HepG2 (cell line): ENCODE results near the gene ZNF22. TPM values are rescaled to one million over a fixed set of nuclear protein-coding genes. Genes with fewer than 3 reads are reported as not detected.

Experiments
- ATAC-seq: fragments of 200-7000 bp; cut with Tn5 transposase; 3 replicates; pipeline ENCODE4 v1.9.1; 2020; ENCODE audit warnings: mild to moderate bottlenecking, moderate library complexity
- BruUV-seq: library from RNA; stranded (reverse); fragments of 400-500 nt; replicated peaks from 2 replicates; lab custom pipeline; 2021; lab: Mats Ljungman, UMichigan
- CTCF ChIA-PET: fragments of 300-600 bp; formaldehyde crosslinking; extraction: SDS; loops from one replicate; lab custom pipeline; 2021; ENCODE audit warnings: low total read pairs, inconsistent platforms, low intra/inter-chr PET ratio; lab: Yijun Ruan, JAX
- POLR2A ChIA-PET: fragments of 350-600 bp; sonication (Branson Sonifier 250); formaldehyde crosslinking; loops from one replicate; lab custom pipeline; 2020; ENCODE audit warnings: antibody characterized with exemption, inconsistent platforms; lab: Yijun Ruan, JAX
- DNase-seq: peaks from one replicate; pipeline ENCODE4 v3.0.0-alpha.2; 2015; ENCODE audit warnings: low spot score
- FAIRE-seq: peaks from 3 replicates; lab custom pipeline; 2011; peaks lifted over from hg19 to GRCh38; lab: Jason Lieb, UNC
- H2AFZ ChIP-seq: one replicate; pipeline ENCODE4 v1.6.1; 2011; ENCODE audit warnings: low read length, inconsistent platforms
- H3K27ac ChIP-seq: fragments of 300-600 bp; 3 replicates; pipeline ENCODE4 v1.8.0; 2011; ENCODE audit warnings: mixed run types, mild to moderate bottlenecking, mixed read lengths, low read length, inconsistent platforms; ENCODE audit not compliant: insufficient read depth; ENCODE audit errors: extremely low read length
- H3K27me3 ChIP-seq, 2 experiments: fragments of 200-600 bp in 1 of 2; 2 replicates in 1 of 2; 3 replicates in 1 of 2; pipeline versions ENCODE4 v1.6.0 to v1.8.0; 2011; ENCODE audit warnings: low read length in 2 of 2, mild to moderate bottlenecking in 2 of 2, moderate library complexity in 2 of 2, inconsistent platforms in 1 of 2; ENCODE audit not compliant: insufficient read depth in 2 of 2, control insufficient read depth in 1 of 2
- H3K36me3 ChIP-seq, 2 experiments: fragments of 200-600 bp in 1 of 2; replicated peaks in 1 of 2; 2 replicates in 1 of 2; 3 replicates in 1 of 2; pipeline versions ENCODE4 v1.5.1 to v1.8.0; 2011; ENCODE audit warnings: low read length in 2 of 2, inconsistent platforms in 1 of 2; ENCODE audit not compliant: insufficient read depth in 2 of 2, control insufficient read depth in 1 of 2
- H3K4me1 ChIP-seq: 2 replicates; pipeline ENCODE4 v1.5.1; 2012; ENCODE audit warnings: low read length, inconsistent platforms; ENCODE audit not compliant: insufficient read depth
- H3K4me2 ChIP-seq: 2 replicates; pipeline ENCODE4 v1.6.0; 2011; ENCODE audit warnings: low read depth, low read length, inconsistent platforms
- H3K4me3 ChIP-seq, 3 experiments: fragments of 200-600 bp in 1 of 3; sonication (generic), shearing (Covaris generic) in 1 of 3; replicated peaks in 1 of 3; 2 replicates each; pipeline ENCODE4 v1.5.1; 2011 to 2016; ENCODE audit warnings: low read length in 3 of 3, inconsistent platforms in 2 of 3, low read depth in 2 of 3, mild to moderate bottlenecking in 2 of 3, control low read depth in 1 of 3, mixed read lengths in 1 of 3; ENCODE audit not compliant: insufficient read depth in 1 of 3
- H3K79me2 ChIP-seq: one replicate; pipeline ENCODE4 v1.6.1; 2011; ENCODE audit warnings: low read length, inconsistent platforms; ENCODE audit not compliant: insufficient read depth
- H3K9ac ChIP-seq: 2 replicates; pipeline ENCODE4 v1.6.0; 2011; ENCODE audit warnings: mild to moderate bottlenecking, low read depth, low read length, inconsistent platforms; ENCODE audit not compliant: insufficient read depth
- H3K9me3 ChIP-seq: 2 replicates; pipeline ENCODE4 v1.5.1; 2012; ENCODE audit warnings: mild to moderate bottlenecking, low read length
- H4K20me1 ChIP-seq: 2 replicates; pipeline ENCODE4 v1.6.0; 2011; ENCODE audit warnings: inconsistent platforms, mild to moderate bottlenecking, low read length, moderate library complexity; ENCODE audit not compliant: insufficient read depth
- ATF6 ChIP-seq: sonication (generic); formaldehyde crosslinking; conservative IDR thresholded peaks from 2 replicates; pipeline ENCODE4 v1.4.0; 2020; ENCODE audit warnings: missing genetic modification reagents
- RBFOX2 ChIP-seq: fragments of 200-400 bp; formaldehyde crosslinking; IDR thresholded peaks from 2 replicates; pipeline ENCODE4 v1.6.1; 2017; ENCODE audit warnings: low read depth, mild to moderate bottlenecking, low read length
- RBM22 ChIP-seq: fragments of 200-400 bp; formaldehyde crosslinking; optimal IDR thresholded peaks from 2 replicates; pipeline ENCODE3; 2017; ENCODE audit warnings: mild to moderate bottlenecking, low read length, moderate library complexity
- ZBTB38 ChIP-seq: sonication (generic); formaldehyde crosslinking; IDR thresholded peaks from 2 replicates; pipeline ENCODE4 v1.5.1; 2020; ENCODE audit warnings: mild to moderate bottlenecking, missing genetic modification reagents
- ZNF879 ChIP-seq: sonication (generic); formaldehyde crosslinking; IDR thresholded peaks from 2 replicates; pipeline ENCODE4 v1.8.1; 2023; ENCODE audit warnings: missing genetic modification reagents
- WGBS: methylation state at CpG from one replicate; pipeline ENCODE4 v1.1.6; 2017; ENCODE audit warnings: low lambda C conversion rate; 5-methylcytosine and 5-hydroxymethylcytosine counted together
- in situ Hi-C: cut with HindIII; loops from 2 replicates; pipeline ENCODE4 v1.10.0; 2017; ENCODE audit warnings: low pct_unique_long_range_greater_than_20kb; ENCODE audit not compliant: extremely low pct_ligation_motif_present
- intact Hi-C: fragments of 100-400 bp; cut with micrococcal nuclease; formaldehyde crosslinking; loops from one replicate; pipeline ENCODE4 v1.10.0; 2022; ENCODE audit not compliant: unreplicated experiment
- polyA plus RNA-seq, 8 experiments: library from polyadenylated mRNA; depleted of rRNA in 3 of 8; stranded (reverse) in 7 of 8; unstranded in 1 of 8; fragments of >200 nt; fragmentation: Illumina TruSeq in 4 of 8; extraction: Trizol in 4 of 8; gene quantifications; 2 replicates each; pipeline versions ENCODE4 v1.2.1 to v1.2.3, GENCODE V29; 2011 to 2016; ENCODE audit warnings: low read depth in 4 of 8, missing spikeins in 1 of 8, mixed read lengths in 1 of 8; ENCODE audit not compliant: insufficient read depth in 1 of 8
- total RNA-seq, 5 experiments: library from RNA; depleted of rRNA; stranded (reverse); fragments of >200 nt; fragmentation: Illumina TruSeq; extraction: Trizol; gene quantifications; 2 replicates each; pipeline ENCODE4 v1.2.3, GENCODE V29; 2016; ENCODE audit warnings: low read depth in 1 of 5
- TF ChIP-seq, protein P1 (sequence below): sonication (generic); formaldehyde crosslinking; IDR thresholded peaks from 2 replicates; pipeline ENCODE4 v1.4.0; 2020; ENCODE audit warnings: missing genetic modification reagents

The ZNF22 gene
- total and polyA plus RNA-seq, 2 of the 13 experiments (the other 11 are each of a cell fraction or from before 2014, with no cell fraction given) = 0.40 to 1.3 TPM

GRCh38 chr10:44992732-44993225, 7.9 kb upstream of the ZNF22 start:
- peak; percentile 27 for TF ChIP-seq RBM22
- TF ChIP-seq ATF6 (CRISPR knock-in tag) = no peak
- TF ChIP-seq RBFOX2 = 0 out of 2 replicates have a peak, but pooled peaks have one; percentile 0
- no peak for TF ChIP-seq ZNF879
- TF ChIP-seq, protein P1, sequence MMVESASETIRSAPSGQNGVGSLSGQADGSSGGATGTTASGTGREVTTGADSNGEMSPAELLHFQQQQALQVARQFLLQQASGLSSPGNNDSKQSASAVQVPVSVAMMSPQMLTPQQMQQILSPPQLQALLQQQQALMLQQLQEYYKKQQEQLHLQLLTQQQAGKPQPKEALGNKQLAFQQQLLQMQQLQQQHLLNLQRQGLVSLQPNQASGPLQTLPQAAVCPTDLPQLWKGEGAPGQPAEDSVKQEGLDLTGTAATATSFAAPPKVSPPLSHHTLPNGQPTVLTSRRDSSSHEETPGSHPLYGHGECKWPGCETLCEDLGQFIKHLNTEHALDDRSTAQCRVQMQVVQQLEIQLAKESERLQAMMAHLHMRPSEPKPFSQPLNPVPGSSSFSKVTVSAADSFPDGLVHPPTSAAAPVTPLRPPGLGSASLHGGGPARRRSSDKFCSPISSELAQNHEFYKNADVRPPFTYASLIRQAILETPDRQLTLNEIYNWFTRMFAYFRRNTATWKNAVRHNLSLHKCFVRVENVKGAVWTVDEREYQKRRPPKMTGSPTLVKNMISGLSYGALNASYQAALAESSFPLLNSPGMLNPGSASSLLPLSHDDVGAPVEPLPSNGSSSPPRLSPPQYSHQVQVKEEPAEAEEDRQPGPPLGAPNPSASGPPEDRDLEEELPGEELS (CRISPR knock-in tag) = no peak
- TF ChIP-seq ZBTB38 (CRISPR knock-in tag) = peak; percentile 66; the same call in 1 of the 2 replicates
- H3K27ac ChIP-seq = peak overlapping the region; percentile 11
- no TSS peak for BruUV-seq
- no peaks in the 10 kb centered on the region for H3K9me3 ChIP-seq
- H3K4me1 ChIP-seq = peaks cover 91% of the 10 kb centered on the region
- no peaks in the 10 kb centered on the region for H3K27me3 ChIP-seq
- H3K79me2 ChIP-seq = no peaks in the 10 kb centered on the region
- DNase-seq (no peak), FAIRE-seq (no peak), ATAC-seq (no peak)
- no peak overlapping the region for H3K4me2 ChIP-seq
- 97% methylated on average over 3 of the region's 8 CpGs for WGBS
- H2AFZ ChIP-seq = no peak overlapping the region
- H3K4me3 ChIP-seq = no peak overlapping the region
- H3K36me3 ChIP-seq = peaks cover 14 to 28% of the 10 kb centered on the region in 2 experiments; a peak in 4 of 5 replicates
- ChIA-PET CTCF (no interaction called here), POLR2A (interaction anchor here (1.0 to 12.0 kb wide), 4 partner anchors 12 to 60 kb away, joined by 5 to 863 read pairs (median 24); partner anchors contain the start of genes DEPP1 and RASSF4)
- intact Hi-C loops (loop anchor here (5.0 kb wide), 1 partner anchor 60 kb away; no protein-coding TSS in a partner anchor), in situ Hi-C loops (no loop called here)
- H3K9ac ChIP-seq = no peak overlapping the region
- no peaks in the 10 kb centered on the region for H4K20me1 ChIP-seq
